B cell (primary cell): ENCODE data around the gene ADAMTS14. TPM values are rescaled to one million over a fixed set of nuclear protein-coding genes. Genes with fewer than 3 reads are reported as not detected.

Experiments
- ATAC-seq: fragments of 200-7000 bp; cut with Tn5 transposase; one replicate; pipeline ENCODE4 v1.10.0; 2021; ENCODE audit warnings: low read depth, mild to moderate bottlenecking, moderate number of reproducible peaks, moderate library complexity
- CTCF ChIA-PET: fragments of 350-600 bp; sonication (Branson Sonifier 250); formaldehyde crosslinking; loops from one replicate; lab custom pipeline; 2021; ENCODE audit warnings: antibody characterized with exemption, inconsistent platforms; lab: Charles Lee
- POLR2A ChIA-PET: fragments of 350-600 bp; sonication (Branson Sonifier 250); formaldehyde crosslinking; loops from one replicate; lab custom pipeline; 2021; ENCODE audit warnings: antibody characterized with exemption; lab: Charles Lee
- DNase-seq: peaks from one replicate; pipeline ENCODE4 v3.0.0; 2013
- H2AFZ ChIP-seq: 2 replicates; pipeline ENCODE4 v1.6.1; 2012; ENCODE audit warnings: mild to moderate bottlenecking, low read depth, low read length; ENCODE audit not compliant: insufficient read depth, poor library complexity, severe bottlenecking
- H3K27ac ChIP-seq, 2 donors: 1 replicate in 1 of 2; 2 replicates in 1 of 2; pipeline ENCODE4 v1.5.1; 2012 to 2013; ENCODE audit warnings: low read length in 2 of 2, mild to moderate bottlenecking in 2 of 2, moderate library complexity in 1 of 2
- H3K27me3 ChIP-seq, 4 experiments: fragments of 200-600 bp in 1 of 4; sonication (generic) in 1 of 4; replicated peaks in 1 of 4; 1 replicate in 2 of 4; 2 replicates in 2 of 4; pipeline versions ENCODE4 v1.6.1 to v1.7.0; 2013 to 2016; ENCODE audit warnings: low read length in 3 of 4, mild to moderate bottlenecking in 2 of 4, mixed read lengths in 1 of 4, moderate library complexity in 1 of 4; ENCODE audit not compliant: insufficient read depth in 4 of 4, control insufficient read depth in 3 of 4; ENCODE audit errors: control extremely low read depth in 1 of 4
- H3K36me3 ChIP-seq, 2 experiments: replicated peaks in 1 of 2; 1 replicate in 1 of 2; 2 replicates in 1 of 2; pipeline versions ENCODE4 v1.6.1 to v1.7.1; 2013; ENCODE audit warnings: low read length in 1 of 2; ENCODE audit not compliant: insufficient read depth in 2 of 2, control insufficient read depth in 1 of 2; ENCODE audit errors: control extremely low read depth in 1 of 2, extremely low read depth in 1 of 2
- H3K4me1 ChIP-seq, 2 donors: fragments of 200-600 bp in 1 of 2; sonication (generic) in 1 of 2; 1 replicate in 1 of 2; 2 replicates in 1 of 2; pipeline versions ENCODE4 v1.5.1 to v1.6.1; 2013 to 2017; ENCODE audit warnings: low read length in 2 of 2; ENCODE audit not compliant: control insufficient read depth in 2 of 2, insufficient read depth in 2 of 2
- H3K4me2 ChIP-seq: replicated peaks from 2 replicates; pipeline ENCODE3; 2012; ENCODE audit warnings: mild to moderate bottlenecking, low read depth, low read length; ENCODE audit not compliant: poor library complexity, severe bottlenecking
- H3K4me3 ChIP-seq, 5 experiments: fragments of 200-600 bp in 1 of 5; sonication (generic) in 1 of 5; 1 replicate in 3 of 5; 2 replicates in 2 of 5; pipeline versions ENCODE4 v1.5.1 to v1.7.0; 2011 to 2016; ENCODE audit warnings: low read length in 4 of 5, mild to moderate bottlenecking in 4 of 5, low read depth in 2 of 5, control low read depth in 1 of 5, moderate library complexity in 1 of 5; ENCODE audit not compliant: insufficient read depth in 1 of 5; ENCODE audit errors: control extremely low read depth in 1 of 5, extremely low read depth in 1 of 5
- H3K79me2 ChIP-seq: fragments of 200-600 bp; sonication (generic); one replicate; pipeline ENCODE4 v1.6.0; 2016; ENCODE audit warnings: low read length; ENCODE audit not compliant: control insufficient read depth, insufficient read depth
- H3K9ac ChIP-seq: fragments of 200-600 bp; sonication (generic); 2 replicates; pipeline ENCODE4 v1.6.1; 2017; ENCODE audit warnings: mild to moderate bottlenecking, low read length, moderate library complexity
- H3K9me3 ChIP-seq, 3 donors: one replicate each; pipeline versions ENCODE4 v1.6.1 to v1.7.1; 2013; ENCODE audit warnings: low read length in 2 of 3; ENCODE audit not compliant: control insufficient read depth in 2 of 3, insufficient read depth in 1 of 3; ENCODE audit errors: control extremely low read depth in 1 of 3
- H4K20me1 ChIP-seq: 2 replicates; pipeline ENCODE4 v1.6.0; 2012; ENCODE audit warnings: mild to moderate bottlenecking, low read length; ENCODE audit not compliant: insufficient read depth, control insufficient read depth, poor library complexity, severe bottlenecking
- H3K27ac Mint-ChIP-seq: one replicate; pipeline ENCODE4 v1.8.0; 2021; ENCODE audit warnings: mixed read lengths
- H3K27me3 Mint-ChIP-seq: one replicate; pipeline ENCODE4 v1.8.0; 2021; ENCODE audit warnings: mixed read lengths
- H3K4me1 Mint-ChIP-seq: one replicate; pipeline ENCODE4 v1.8.0; 2021; ENCODE audit warnings: mixed read lengths
- H3K4me3 Mint-ChIP-seq: one replicate; pipeline ENCODE4 v1.8.0; 2021; ENCODE audit warnings: mixed read lengths
- H3K9me3 Mint-ChIP-seq: one replicate; pipeline ENCODE4 v1.8.0; 2022; ENCODE audit warnings: mixed read lengths; ENCODE audit not compliant: insufficient read depth
- EZH2 ChIP-seq: IDR thresholded peaks from 2 replicates; pipeline ENCODE4 v1.6.1; 2012; ENCODE audit warnings: borderline replicate concordance, low read depth, mild to moderate bottlenecking, moderate library complexity, low read length; ENCODE audit not compliant: insufficient read depth, poor library complexity, severe bottlenecking
- WGBS: methylation state at CpG from one replicate; pipeline ENCODE4 v1.1.5; 2013; ENCODE audit warnings: missing lambda C conversion rate; ENCODE audit not compliant: insufficient coverage; 5-methylcytosine and 5-hydroxymethylcytosine counted together
- intact Hi-C: fragments of 100-400 bp; cut with micrococcal nuclease; formaldehyde crosslinking; loops from one replicate; pipeline ENCODE4 v1.10.0; 2022
- polyA plus RNA-seq: library from polyadenylated mRNA; depleted of rRNA; stranded (reverse); fragments of >200 nt; gene quantifications from 2 replicates; pipeline ENCODE4 v1.2.3, GENCODE V29; 2012
- total RNA-seq, 2 donors: library from RNA; stranded (reverse); fragments of 120-200 nt in 1 of 2; gene quantifications; 1 replicate in 1 of 2; 2 replicates in 1 of 2; pipeline versions ENCODE4 v1.2.3 to v1.2.4, GENCODE V29; 2013 to 2022
- TF ChIP-seq, protein P1 (sequence below): fragments of 200-600 bp; IDR thresholded peaks from one replicate; pipeline ENCODE4 v1.8.0; 2022; ENCODE audit warnings: antibody characterized with exemption, mild to moderate bottlenecking

ADAMTS14 gene
- total and polyA plus RNA-seq, 2 donors (not counting 1 experiment from before 2014, with no cell fraction given) = not detected

DNA sequence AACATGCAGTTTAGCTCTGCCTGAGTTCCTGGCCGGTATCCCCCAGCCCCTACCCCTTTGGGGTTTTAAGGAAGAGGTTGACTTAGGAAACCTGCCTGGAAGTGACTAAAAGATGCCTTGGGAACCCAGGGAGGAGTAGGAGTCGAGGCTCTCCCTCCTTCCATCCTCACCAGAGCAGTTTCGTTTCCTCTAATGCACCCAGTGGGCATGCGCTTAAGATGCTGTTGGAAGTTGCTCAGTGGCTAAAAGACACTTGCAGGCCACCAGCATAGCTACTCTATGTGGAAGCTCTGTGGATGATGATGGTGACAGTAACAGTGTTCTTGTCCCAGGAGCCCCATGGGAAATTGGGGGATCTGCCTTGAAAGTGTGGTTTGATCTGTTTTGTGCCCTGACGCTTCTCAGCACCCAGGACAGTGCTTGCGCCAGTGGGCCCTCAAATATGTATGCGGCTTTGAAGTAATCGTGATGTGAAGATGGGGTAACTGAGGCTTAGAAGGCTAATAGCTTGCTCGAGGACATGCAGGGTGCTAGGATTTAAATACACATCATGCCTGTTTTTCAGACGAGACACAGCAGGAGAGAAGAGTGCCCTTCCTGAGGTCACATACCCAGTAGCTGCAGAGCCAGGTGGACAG, 80.8 kb downstream of the ADAMTS14 start:
- Histone ChIP-seq H3K27me3 (no peaks in the 10 kb centered on the region), H2AFZ (no peak overlapping the region), H3K27ac (no peak overlapping the region), H3K4me3 (no peak overlapping the region), H3K79me2 (no peaks in the 10 kb centered on the region), H3K9ac (no peak overlapping the region), H3K4me2 (no peak overlapping the region), H4K20me1 (no peaks in the 10 kb centered on the region), H3K9me3 (no peaks in the 10 kb centered on the region), H3K4me1 (no peaks in the 10 kb centered on the region), H3K36me3 (no peaks in the 10 kb centered on the region)
- Mint-ChIP-seq H3K27ac (no peak overlapping the region), H3K4me1 (no peaks in the 10 kb centered on the region), H3K9me3 (no peaks in the 10 kb centered on the region), H3K27me3 (no peaks in the 10 kb centered on the region), H3K4me3 (no peak overlapping the region)
- ChIA-PET CTCF (interaction anchor here (1.2 to 8.8 kb wide), 3 partner anchors 204 to 532 kb away, joined by 4 to 91 read pairs (median 8); no protein-coding TSS in a partner anchor), POLR2A (no interaction called here)
- ATAC-seq = no peak
- no peak for TF ChIP-seq EZH2
- TF ChIP-seq, protein P1, sequence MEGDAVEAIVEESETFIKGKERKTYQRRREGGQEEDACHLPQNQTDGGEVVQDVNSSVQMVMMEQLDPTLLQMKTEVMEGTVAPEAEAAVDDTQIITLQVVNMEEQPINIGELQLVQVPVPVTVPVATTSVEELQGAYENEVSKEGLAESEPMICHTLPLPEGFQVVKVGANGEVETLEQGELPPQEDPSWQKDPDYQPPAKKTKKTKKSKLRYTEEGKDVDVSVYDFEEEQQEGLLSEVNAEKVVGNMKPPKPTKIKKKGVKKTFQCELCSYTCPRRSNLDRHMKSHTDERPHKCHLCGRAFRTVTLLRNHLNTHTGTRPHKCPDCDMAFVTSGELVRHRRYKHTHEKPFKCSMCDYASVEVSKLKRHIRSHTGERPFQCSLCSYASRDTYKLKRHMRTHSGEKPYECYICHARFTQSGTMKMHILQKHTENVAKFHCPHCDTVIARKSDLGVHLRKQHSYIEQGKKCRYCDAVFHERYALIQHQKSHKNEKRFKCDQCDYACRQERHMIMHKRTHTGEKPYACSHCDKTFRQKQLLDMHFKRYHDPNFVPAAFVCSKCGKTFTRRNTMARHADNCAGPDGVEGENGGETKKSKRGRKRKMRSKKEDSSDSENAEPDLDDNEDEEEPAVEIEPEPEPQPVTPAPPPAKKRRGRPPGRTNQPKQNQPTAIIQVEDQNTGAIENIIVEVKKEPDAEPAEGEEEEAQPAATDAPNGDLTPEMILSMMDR = no peak
- no peak for DNase-seq
- WGBS = 66% methylated on average over 6 of the region's 10 CpGs
- intact Hi-C loops = no loop called here

DNA sequence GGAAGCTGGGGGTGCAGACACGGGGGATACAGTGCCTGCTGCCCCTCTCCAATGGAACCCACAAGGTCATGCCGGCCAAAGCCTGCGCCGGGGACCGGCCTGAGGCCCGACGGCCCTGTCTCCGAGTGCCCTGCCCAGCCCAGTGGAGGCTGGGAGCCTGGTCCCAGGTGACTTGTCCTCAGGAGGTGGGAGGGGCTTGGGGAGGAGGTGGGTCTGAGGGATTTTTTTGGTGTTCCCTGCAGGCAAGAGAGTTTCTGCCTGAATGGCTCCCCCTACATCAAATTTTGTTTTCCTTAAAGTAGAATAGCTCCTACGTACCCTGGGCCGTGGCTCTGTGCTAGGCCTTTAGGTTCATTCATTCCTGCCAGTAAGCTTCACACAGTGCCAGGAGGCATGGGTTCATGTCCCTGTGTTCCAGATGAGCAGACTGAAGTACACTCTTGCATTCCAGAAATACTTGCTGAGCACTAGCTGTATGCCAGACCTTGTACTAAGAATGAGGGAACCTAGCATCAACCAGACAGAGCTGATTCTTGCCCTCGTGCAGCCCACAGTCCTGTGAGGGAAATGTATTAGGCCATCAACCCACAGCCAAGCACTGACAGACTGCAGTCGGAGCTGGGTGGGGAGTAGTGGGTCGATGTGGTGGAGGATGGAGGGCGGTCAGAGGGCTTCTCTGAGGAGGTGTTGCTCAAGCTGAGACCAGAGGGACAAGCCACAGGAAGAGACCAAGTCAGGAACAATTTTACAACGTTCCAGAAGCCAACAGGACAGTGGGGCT, 81.7 kb downstream of the ADAMTS14 start:
- no peaks in the 10 kb centered on the region for H3K4me1 Mint-ChIP-seq
- Histone ChIP-seq H3K9me3 (no peaks in the 10 kb centered on the region), H2AFZ (no peak overlapping the region), H3K4me2 (no peak overlapping the region), H3K27me3 (no peaks in the 10 kb centered on the region), H3K79me2 (no peaks in the 10 kb centered on the region), H3K4me3 (no peak overlapping the region), H3K4me1 (no peaks in the 10 kb centered on the region), H4K20me1 (no peaks in the 10 kb centered on the region), H3K9ac (no peak overlapping the region), H3K27ac (no peak overlapping the region), H3K36me3 (no peaks in the 10 kb centered on the region)
- ATAC-seq = no peak
- TF ChIP-seq, protein P1 = no peak
- no peak for TF ChIP-seq EZH2
- no peak overlapping the region for H3K27ac Mint-ChIP-seq
- H3K4me3 Mint-ChIP-seq = no peak overlapping the region
- ChIA-PET CTCF (interaction anchor here (1.2 to 8.8 kb wide), 3 partner anchors 204 to 533 kb away, joined by 4 to 91 read pairs (median 8); no protein-coding TSS in a partner anchor), POLR2A (no interaction called here)
- intact Hi-C loops = no loop called here
- no peaks in the 10 kb centered on the region for H3K27me3 Mint-ChIP-seq
- 90% methylated on average over 15 of the region's 15 CpGs for WGBS
- no peak for DNase-seq
- H3K9me3 Mint-ChIP-seq = no peaks in the 10 kb centered on the region
